SK-N-SH (cell line): Measurements from ENCODE around the gene IL16. TPM values are rescaled to one million over a fixed set of nuclear protein-coding genes. Genes with fewer than 3 reads are reported as not detected.

ENCODE experiments used
- CTCF ChIA-PET: fragments of 300-600, 350-600 bp; formaldehyde crosslinking; extraction: SDS; loops from one replicate; lab custom pipeline; 2021; lab: Yijun Ruan, JAX
- POLR2A ChIA-PET: fragments of 350-600 bp; sonication (Branson Sonifier 250); formaldehyde crosslinking; extraction: SDS; loops from one replicate; lab custom pipeline; 2020; ENCODE audit warnings: antibody characterized with exemption, inconsistent platforms; lab: Yijun Ruan, JAX
- DNase-seq: peaks from one replicate; pipeline ENCODE4 v3.0.0; 2012
- H2AFZ ChIP-seq: fragments of 200-600 bp; sonication (generic); 2 replicates; pipeline ENCODE4 v1.8.1; 2016; ENCODE audit warnings: antibody characterized with exemption, mild to moderate bottlenecking, low read depth
- H3F3A ChIP-seq: fragments of 200-600 bp; sonication (generic); replicated peaks from 2 replicates; pipeline ENCODE3; 2016; ENCODE audit warnings: antibody characterized with exemption, mild to moderate bottlenecking; ENCODE audit not compliant: insufficient read depth
- H3K27ac ChIP-seq, 2 experiments: fragments of 200-500 bp in 1 of 2; fragments of 200-600 bp in 1 of 2; sonication (Bioruptor generic) in 1 of 2; sonication (generic), shearing (Covaris generic) in 1 of 2; 2 replicates each; pipeline versions ENCODE4 v1.5.1 to v1.6.1; 2014 to 2016; ENCODE audit warnings: low read depth in 2 of 2, inconsistent platforms in 1 of 2, low read length in 1 of 2, mild to moderate bottlenecking in 1 of 2, mixed read lengths in 1 of 2
- H3K27me3 ChIP-seq: fragments of 200-600 bp; sonication (generic), shearing (Covaris generic); 2 replicates; pipeline ENCODE4 v1.6.1; 2016; ENCODE audit warnings: mixed run types; ENCODE audit not compliant: insufficient read depth
- H3K36me3 ChIP-seq, 2 experiments: fragments of 200-500 bp in 1 of 2; fragments of 200-600 bp in 1 of 2; sonication (Bioruptor generic) in 1 of 2; sonication (generic) in 1 of 2; replicated peaks in 1 of 2; 2 replicates each; pipeline versions ENCODE3 to v1.5.1; 2014 to 2016; ENCODE audit warnings: low read length in 1 of 2, mild to moderate bottlenecking in 1 of 2; ENCODE audit not compliant: insufficient read depth in 2 of 2, control insufficient read depth in 1 of 2
- H3K4me1 ChIP-seq, 2 experiments: fragments of 200-500 bp in 1 of 2; fragments of 200-600 bp in 1 of 2; sonication (Bioruptor generic) in 1 of 2; sonication (generic), shearing (Covaris generic) in 1 of 2; 2 replicates each; pipeline versions ENCODE4 v1.5.1 to v1.6.1; 2014 to 2016; ENCODE audit warnings: low read depth in 1 of 2, low read length in 1 of 2, mixed run types in 1 of 2; ENCODE audit not compliant: insufficient read depth in 2 of 2, control insufficient read depth in 1 of 2
- H3K4me2 ChIP-seq: fragments of 200-600 bp; sonication (generic), shearing (Covaris generic); 2 replicates; pipeline ENCODE4 v1.6.1; 2017; ENCODE audit warnings: mixed run types
- H3K4me3 ChIP-seq, 2 experiments: fragments of 200-500 bp in 1 of 2; fragments of 200-600 bp in 1 of 2; sonication (Bioruptor generic) in 1 of 2; sonication (generic), shearing (Covaris generic) in 1 of 2; 2 replicates each; pipeline versions ENCODE4 v1.5.1 to v1.8.1; 2014 to 2016; ENCODE audit warnings: low read depth in 2 of 2, inconsistent platforms in 1 of 2, low read length in 1 of 2, mild to moderate bottlenecking in 1 of 2, mixed read lengths in 1 of 2, moderate library complexity in 1 of 2
- H3K79me2 ChIP-seq: fragments of 200-600 bp; sonication (generic); 2 replicates; pipeline ENCODE4 v1.8.1; 2017; ENCODE audit warnings: mild to moderate bottlenecking; ENCODE audit not compliant: insufficient read depth
- H3K9ac ChIP-seq: fragments of 200-600 bp; sonication (generic); 2 replicates; pipeline ENCODE4 v1.6.1; 2017; ENCODE audit warnings: mixed run types
- H3K9me2 ChIP-seq: fragments of 200-600 bp; sonication (generic); 2 replicates; pipeline ENCODE4 v1.6.1; 2017; ENCODE audit warnings: mixed run types
- H3K9me3 ChIP-seq: fragments of 200-600 bp; sonication (generic); 2 replicates; pipeline ENCODE4 v1.6.1; 2017; ENCODE audit warnings: mixed run types, mild to moderate bottlenecking, moderate library complexity
- H4K20me1 ChIP-seq: fragments of 200-600 bp; sonication (generic); 2 replicates; pipeline ENCODE4 v1.6.1; 2017; ENCODE audit warnings: mild to moderate bottlenecking, mixed run types; ENCODE audit not compliant: insufficient read depth
- EP300 ChIP-seq, 2 experiments: IDR thresholded peaks; 2 replicates each; pipeline versions ENCODE4 v1.4.0 to v1.6.1; 2012; ENCODE audit warnings: borderline replicate concordance in 1 of 2, low read depth in 1 of 2, low read length in 1 of 2
- FOXJ3 ChIP-seq: sonication (generic); formaldehyde crosslinking; IDR thresholded peaks from 2 replicates; pipeline ENCODE4 v1.5.1; 2020; ENCODE audit warnings: mild to moderate bottlenecking, missing genetic modification reagents
- GATA2 ChIP-seq: sonication (generic); formaldehyde crosslinking; IDR thresholded peaks from 2 replicates; pipeline ENCODE4 v1.5.0; 2020; ENCODE audit warnings: mild to moderate bottlenecking, missing genetic modification reagents
- NRF1 ChIP-seq: IDR thresholded peaks from 2 replicates; pipeline ENCODE4 v1.6.1; 2012; ENCODE audit warnings: low read depth, mild to moderate bottlenecking, low read length
- POLR2AphosphoS5 ChIP-seq: IDR thresholded peaks from 2 replicates; pipeline ENCODE4 v1.6.1; 2012; ENCODE audit warnings: low read depth, low read length
- RFX5 ChIP-seq: IDR thresholded peaks from 2 replicates; pipeline ENCODE4 v1.6.1; 2012; ENCODE audit warnings: mild to moderate bottlenecking, improper control_type of control experiment, low read length
- YY1 ChIP-seq: IDR thresholded peaks from 2 replicates; pipeline ENCODE4 v1.4.0; 2012; ENCODE audit warnings: low read depth, mild to moderate bottlenecking
- WGBS: methylation state at CpG from one replicate; pipeline ENCODE4 v1.1.6; 2017; ENCODE audit warnings: low lambda C conversion rate; 5-methylcytosine and 5-hydroxymethylcytosine counted together
- polyA plus RNA-seq, 3 experiments: library from polyadenylated mRNA; depleted of rRNA; stranded (reverse); fragments of >200 nt; gene quantifications; 2 replicates each; pipeline ENCODE4 v1.2.3, GENCODE V29; 2012
- TF ChIP-seq, protein P1 (sequence below): IDR thresholded peaks from 2 replicates; pipeline ENCODE4 v1.6.1; 2012; ENCODE audit warnings: mild to moderate bottlenecking, low read depth, low read length, moderate library complexity
- TF ChIP-seq, protein P2 (sequence below): IDR thresholded peaks from 2 replicates; pipeline ENCODE4 v1.4.0; 2012; ENCODE audit warnings: low read depth, borderline replicate concordance
- TF ChIP-seq, protein P3 (sequence below): IDR thresholded peaks from 2 replicates; pipeline ENCODE4; 2012
- TF ChIP-seq, protein P4 (sequence below): fragments of 150-350 bp; IDR thresholded peaks from 2 replicates; pipeline ENCODE4 v1.6.1; 2017; ENCODE audit warnings: antibody characterized with exemption, low read length, low read depth, borderline replicate concordance
- TF ChIP-seq, protein P5 (sequence below): fragments of 200-600 bp; sonication (generic); IDR thresholded peaks from 2 replicates; pipeline ENCODE4 v1.6.1; 2017; ENCODE audit warnings: antibody characterized with exemption, mild to moderate bottlenecking, moderate library complexity

IL16 gene
- polyA plus RNA-seq, 1 of the 3 experiments (the other 2 are of a cell fraction), result not detected

DNA sequence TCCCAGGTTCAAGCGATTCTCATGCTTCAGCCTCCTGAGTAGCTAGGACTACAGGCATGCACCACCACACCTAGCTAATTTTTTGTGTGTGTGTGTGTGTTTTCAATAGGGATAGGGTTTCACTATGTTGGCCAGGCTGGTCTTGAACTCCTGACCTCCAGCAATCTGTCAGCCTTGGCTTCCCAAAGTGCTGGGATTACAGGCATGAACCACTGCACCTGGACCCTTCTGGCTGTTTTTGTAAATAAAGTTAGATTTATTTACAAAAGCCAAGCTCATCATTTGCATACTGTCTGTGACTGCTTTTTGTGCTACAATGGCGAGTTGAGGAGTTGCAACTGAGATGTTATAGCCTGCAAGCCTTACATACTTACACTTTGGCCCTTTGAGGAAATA lies 28.6 kb upstream of the IL16 start:
- H3K4me1 ChIP-seq, result no peaks in the 10 kb centered on the region
- no peak overlapping the region for H3K4me2 ChIP-seq
- H3K27me3 ChIP-seq, result no peaks in the 10 kb centered on the region
- H3K4me3 ChIP-seq, result no peak overlapping the region
- CTCF ChIA-PET, result interaction anchor here (0.9 to 2.8 kb wide), 3 partner anchors 12 to 98 kb away, joined by 3 to 15 read pairs (median 4); no protein-coding TSS in a partner anchor
- no peaks in the 10 kb centered on the region for H3K79me2 ChIP-seq
- H3F3A ChIP-seq, result no peaks in the 10 kb centered on the region
- H2AFZ ChIP-seq, result no peak overlapping the region
- H3K9me3 ChIP-seq, result no peaks in the 10 kb centered on the region
- 26% methylated on average over 2 of the region's 2 CpGs for WGBS
- H3K9me2 ChIP-seq, result no peaks in the 10 kb centered on the region
- no peak overlapping the region for H3K9ac ChIP-seq
- no peak overlapping the region for H3K27ac ChIP-seq
- TF ChIP-seq, protein P1, sequence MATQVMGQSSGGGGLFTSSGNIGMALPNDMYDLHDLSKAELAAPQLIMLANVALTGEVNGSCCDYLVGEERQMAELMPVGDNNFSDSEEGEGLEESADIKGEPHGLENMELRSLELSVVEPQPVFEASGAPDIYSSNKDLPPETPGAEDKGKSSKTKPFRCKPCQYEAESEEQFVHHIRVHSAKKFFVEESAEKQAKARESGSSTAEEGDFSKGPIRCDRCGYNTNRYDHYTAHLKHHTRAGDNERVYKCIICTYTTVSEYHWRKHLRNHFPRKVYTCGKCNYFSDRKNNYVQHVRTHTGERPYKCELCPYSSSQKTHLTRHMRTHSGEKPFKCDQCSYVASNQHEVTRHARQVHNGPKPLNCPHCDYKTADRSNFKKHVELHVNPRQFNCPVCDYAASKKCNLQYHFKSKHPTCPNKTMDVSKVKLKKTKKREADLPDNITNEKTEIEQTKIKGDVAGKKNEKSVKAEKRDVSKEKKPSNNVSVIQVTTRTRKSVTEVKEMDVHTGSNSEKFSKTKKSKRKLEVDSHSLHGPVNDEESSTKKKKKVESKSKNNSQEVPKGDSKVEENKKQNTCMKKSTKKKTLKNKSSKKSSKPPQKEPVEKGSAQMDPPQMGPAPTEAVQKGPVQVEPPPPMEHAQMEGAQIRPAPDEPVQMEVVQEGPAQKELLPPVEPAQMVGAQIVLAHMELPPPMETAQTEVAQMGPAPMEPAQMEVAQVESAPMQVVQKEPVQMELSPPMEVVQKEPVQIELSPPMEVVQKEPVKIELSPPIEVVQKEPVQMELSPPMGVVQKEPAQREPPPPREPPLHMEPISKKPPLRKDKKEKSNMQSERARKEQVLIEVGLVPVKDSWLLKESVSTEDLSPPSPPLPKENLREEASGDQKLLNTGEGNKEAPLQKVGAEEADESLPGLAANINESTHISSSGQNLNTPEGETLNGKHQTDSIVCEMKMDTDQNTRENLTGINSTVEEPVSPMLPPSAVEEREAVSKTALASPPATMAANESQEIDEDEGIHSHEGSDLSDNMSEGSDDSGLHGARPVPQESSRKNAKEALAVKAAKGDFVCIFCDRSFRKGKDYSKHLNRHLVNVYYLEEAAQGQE, result no peak
- TF ChIP-seq, protein P2, sequence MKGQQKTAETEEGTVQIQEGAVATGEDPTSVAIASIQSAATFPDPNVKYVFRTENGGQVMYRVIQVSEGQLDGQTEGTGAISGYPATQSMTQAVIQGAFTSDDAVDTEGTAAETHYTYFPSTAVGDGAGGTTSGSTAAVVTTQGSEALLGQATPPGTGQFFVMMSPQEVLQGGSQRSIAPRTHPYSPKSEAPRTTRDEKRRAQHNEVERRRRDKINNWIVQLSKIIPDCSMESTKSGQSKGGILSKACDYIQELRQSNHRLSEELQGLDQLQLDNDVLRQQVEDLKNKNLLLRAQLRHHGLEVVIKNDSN, result no peak
- TF ChIP-seq YY1, result no peak
- TF ChIP-seq POLR2AphosphoS5, result no peak
- no peak for TF ChIP-seq GATA2 (CRISPR knock-in tag)
- TF ChIP-seq EP300 (IDR thresholded peaks at IDR 0.05; ENCODE audit: borderline replicate concordance in 1 of 2, low read depth in 1 of 2, low read length in 1 of 2), result no peak
- TF ChIP-seq, protein P3, sequence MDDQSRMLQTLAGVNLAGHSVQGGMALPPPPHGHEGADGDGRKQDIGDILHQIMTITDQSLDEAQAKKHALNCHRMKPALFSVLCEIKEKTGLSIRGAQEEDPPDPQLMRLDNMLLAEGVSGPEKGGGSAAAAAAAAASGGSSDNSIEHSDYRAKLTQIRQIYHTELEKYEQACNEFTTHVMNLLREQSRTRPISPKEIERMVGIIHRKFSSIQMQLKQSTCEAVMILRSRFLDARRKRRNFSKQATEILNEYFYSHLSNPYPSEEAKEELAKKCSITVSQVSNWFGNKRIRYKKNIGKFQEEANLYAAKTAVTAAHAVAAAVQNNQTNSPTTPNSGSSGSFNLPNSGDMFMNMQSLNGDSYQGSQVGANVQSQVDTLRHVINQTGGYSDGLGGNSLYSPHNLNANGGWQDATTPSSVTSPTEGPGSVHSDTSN, result no peak
- TF ChIP-seq NRF1, result no peak
- TF ChIP-seq, protein P4, sequence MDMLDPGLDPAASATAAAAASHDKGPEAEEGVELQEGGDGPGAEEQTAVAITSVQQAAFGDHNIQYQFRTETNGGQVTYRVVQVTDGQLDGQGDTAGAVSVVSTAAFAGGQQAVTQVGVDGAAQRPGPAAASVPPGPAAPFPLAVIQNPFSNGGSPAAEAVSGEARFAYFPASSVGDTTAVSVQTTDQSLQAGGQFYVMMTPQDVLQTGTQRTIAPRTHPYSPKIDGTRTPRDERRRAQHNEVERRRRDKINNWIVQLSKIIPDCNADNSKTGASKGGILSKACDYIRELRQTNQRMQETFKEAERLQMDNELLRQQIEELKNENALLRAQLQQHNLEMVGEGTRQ, result no peak
- TF ChIP-seq, protein P5, sequence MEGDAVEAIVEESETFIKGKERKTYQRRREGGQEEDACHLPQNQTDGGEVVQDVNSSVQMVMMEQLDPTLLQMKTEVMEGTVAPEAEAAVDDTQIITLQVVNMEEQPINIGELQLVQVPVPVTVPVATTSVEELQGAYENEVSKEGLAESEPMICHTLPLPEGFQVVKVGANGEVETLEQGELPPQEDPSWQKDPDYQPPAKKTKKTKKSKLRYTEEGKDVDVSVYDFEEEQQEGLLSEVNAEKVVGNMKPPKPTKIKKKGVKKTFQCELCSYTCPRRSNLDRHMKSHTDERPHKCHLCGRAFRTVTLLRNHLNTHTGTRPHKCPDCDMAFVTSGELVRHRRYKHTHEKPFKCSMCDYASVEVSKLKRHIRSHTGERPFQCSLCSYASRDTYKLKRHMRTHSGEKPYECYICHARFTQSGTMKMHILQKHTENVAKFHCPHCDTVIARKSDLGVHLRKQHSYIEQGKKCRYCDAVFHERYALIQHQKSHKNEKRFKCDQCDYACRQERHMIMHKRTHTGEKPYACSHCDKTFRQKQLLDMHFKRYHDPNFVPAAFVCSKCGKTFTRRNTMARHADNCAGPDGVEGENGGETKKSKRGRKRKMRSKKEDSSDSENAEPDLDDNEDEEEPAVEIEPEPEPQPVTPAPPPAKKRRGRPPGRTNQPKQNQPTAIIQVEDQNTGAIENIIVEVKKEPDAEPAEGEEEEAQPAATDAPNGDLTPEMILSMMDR, result no peak
- TF ChIP-seq RFX5, result no peak
- no peak for TF ChIP-seq FOXJ3 (CRISPR knock-in tag)
- POLR2A ChIA-PET, result no interaction called here
- no peaks in the 10 kb centered on the region for H3K36me3 ChIP-seq
- no peak for DNase-seq
- no peaks in the 10 kb centered on the region for H4K20me1 ChIP-seq
